Muscle layer of colon (tissue), 2 donors: ENCODE measurements around the gene CCDC154.

Source experiments
- H3K27ac ChIP-seq: one replicate; pipeline ENCODE4 v1.7.0; 2013; ENCODE audit warnings: low read depth, mild to moderate bottlenecking, low read length, moderate library complexity
- H3K27me3 ChIP-seq, 2 donors: one replicate each; pipeline ENCODE4 v1.7.0; 2013; ENCODE audit warnings: low read length in 2 of 2, mild to moderate bottlenecking in 2 of 2; ENCODE audit not compliant: insufficient read depth in 2 of 2, control insufficient read depth in 1 of 2
- H3K36me3 ChIP-seq: one replicate; pipeline ENCODE4 v1.7.0; 2013; ENCODE audit warnings: mild to moderate bottlenecking, low read length; ENCODE audit not compliant: insufficient read depth
- H3K4me1 ChIP-seq: one replicate; pipeline ENCODE4 v1.7.0; 2013; ENCODE audit warnings: mild to moderate bottlenecking, low read length; ENCODE audit not compliant: insufficient read depth
- H3K4me3 ChIP-seq, 2 donors: one replicate each; pipeline ENCODE4 v1.7.0; 2013; ENCODE audit warnings: low read length in 2 of 2, low read depth in 1 of 2, mild to moderate bottlenecking in 1 of 2, moderate library complexity in 1 of 2
- H3K9ac ChIP-seq: one replicate; pipeline ENCODE4 v1.7.0; 2013; ENCODE audit warnings: low read length
- H3K9me3 ChIP-seq: one replicate; pipeline ENCODE4 v1.7.0; 2013; ENCODE audit warnings: mild to moderate bottlenecking, low read length
- donor health status: abdominal sarcoma.
- donor health status: Adenocarcinoma of cecum.

Gene CCDC154

DNA sequence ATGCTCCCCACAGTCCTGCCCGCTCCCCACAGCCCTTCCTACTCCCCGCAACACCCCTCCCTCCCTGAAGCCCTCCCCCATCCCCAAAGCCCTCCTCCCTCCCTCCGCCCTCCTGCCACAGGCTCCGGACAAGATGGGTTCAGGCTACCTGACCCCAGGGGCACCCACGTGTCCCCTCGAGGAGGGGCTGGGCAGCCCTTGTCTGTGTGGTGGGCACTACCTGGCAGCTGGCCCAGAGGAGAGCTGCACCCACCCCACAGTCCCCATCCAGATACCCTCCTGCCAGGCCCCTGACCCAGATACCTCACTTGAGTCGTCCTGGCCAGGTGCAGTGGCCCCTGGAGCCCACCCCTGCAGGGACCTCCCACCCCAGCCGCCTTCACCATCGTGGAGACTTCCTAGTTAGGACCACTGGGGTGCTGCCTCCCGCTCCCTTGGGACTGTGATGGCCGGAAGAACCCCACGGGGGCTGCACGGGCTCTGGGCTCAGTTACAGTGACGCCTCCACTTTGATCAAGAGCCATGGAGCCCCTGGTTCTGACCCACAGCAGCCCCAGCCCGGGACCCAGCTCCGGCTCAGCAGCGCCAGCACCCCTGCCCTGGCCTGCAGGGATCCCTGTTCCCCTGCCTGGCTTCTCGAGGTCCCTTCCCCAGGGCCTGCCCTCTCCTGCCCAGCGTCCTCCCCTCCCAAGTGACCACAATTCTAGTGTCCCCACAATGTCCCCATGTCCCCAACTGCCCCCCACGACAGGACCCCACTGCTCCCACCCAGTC lies 12.7 kb downstream of the CCDC154 start:
- Histone ChIP-seq H3K4me3 (no peak overlapping the region), H3K27me3 (no peaks in the 10 kb centered on the region), H3K9me3 (no peaks in the 10 kb centered on the region), H3K27ac (no peak overlapping the region), H3K36me3 (no peaks in the 10 kb centered on the region), H3K4me1 (no peaks in the 10 kb centered on the region), H3K9ac (no peak overlapping the region)

DNA sequence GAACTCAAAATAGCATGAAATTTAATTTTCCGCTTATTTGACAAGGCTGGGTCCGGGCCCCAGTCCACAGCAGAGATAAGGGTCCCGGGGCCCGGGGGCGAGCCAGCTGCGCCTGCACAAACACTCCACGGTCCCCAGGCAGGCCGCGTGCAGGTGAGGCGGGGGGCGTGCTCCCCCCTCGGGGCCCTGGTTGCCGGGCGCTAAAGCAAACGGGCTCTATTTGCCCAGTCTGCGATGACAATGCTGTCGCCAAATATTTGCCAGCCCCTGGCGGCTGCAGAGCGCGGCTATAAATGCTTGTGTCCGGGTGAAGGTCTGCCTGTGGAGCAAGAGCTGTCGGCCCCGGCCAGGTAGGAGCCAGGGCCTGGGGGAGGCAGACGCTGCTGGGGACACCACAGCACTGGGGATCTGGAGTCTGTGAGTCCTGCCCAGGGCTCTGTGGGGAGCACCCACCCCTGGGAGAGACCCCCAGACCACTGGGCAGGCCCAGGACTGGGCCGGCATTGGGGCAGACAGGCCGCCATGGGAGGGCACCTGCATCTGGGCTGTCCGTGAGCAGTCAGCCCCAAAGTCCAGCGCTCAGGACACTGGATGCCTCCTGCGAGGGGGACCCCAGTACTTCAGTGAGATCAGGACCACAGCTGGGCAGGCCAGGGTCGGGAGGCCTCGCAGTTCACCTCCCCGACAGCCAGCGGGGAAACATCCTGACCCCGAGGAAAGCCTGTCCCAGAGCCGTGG lies 13.4 kb downstream of the CCDC154 start, which contains the start of gene PERCC1:
PERCC1 (plus strand) TSS at position 320 of the 738 bp plus-strand sequence. CDS start 1,516 bp downstream, outside the sequence.
- Histone ChIP-seq H3K36me3 (no peaks in the 10 kb centered on the region), H3K4me3 (no peak within 1 kb of the TSS), H3K27ac (no peak within 1 kb of the TSS), H3K27me3 (no peaks in the 10 kb centered on the region), H3K9ac (no peak within 1 kb of the TSS), H3K4me1 (no peaks in the 10 kb centered on the region), H3K9me3 (no peaks in the 10 kb centered on the region)

DNA sequence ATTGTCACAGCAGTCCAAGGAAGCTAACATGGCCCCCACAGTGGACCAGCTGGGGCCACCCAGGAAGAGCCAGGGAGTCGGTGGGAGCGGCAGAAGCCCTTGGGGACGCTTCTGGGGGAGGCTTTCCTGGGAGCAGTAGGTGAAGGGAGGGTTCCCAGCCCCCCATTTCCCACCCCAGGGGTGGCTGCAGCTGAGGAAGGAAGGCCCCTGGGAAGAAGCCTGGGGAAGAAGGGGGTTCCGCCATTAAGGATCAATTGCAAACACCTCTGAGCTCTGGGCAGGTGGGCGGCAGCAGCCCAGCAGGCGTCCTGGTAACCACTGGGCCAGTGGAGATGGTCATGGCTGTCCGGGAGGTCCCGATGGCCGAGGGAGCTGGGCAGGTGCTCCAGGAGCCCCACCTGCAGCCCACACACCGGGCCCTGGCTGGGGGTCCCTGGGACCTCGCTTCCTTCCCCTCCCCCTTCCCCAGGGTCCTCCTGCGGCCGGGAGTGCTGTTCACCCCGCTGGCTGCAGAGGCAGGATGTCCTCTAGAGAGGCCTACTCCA lies 14.1 kb downstream of the CCDC154 start:
- Histone ChIP-seq H3K4me1 (no peaks in the 10 kb centered on the region), H3K4me3 (no peak overlapping the region), H3K27ac (no peak overlapping the region), H3K36me3 (no peaks in the 10 kb centered on the region), H3K27me3 (no peaks in the 10 kb centered on the region), H3K9ac (no peak overlapping the region), H3K9me3 (no peaks in the 10 kb centered on the region)

DNA sequence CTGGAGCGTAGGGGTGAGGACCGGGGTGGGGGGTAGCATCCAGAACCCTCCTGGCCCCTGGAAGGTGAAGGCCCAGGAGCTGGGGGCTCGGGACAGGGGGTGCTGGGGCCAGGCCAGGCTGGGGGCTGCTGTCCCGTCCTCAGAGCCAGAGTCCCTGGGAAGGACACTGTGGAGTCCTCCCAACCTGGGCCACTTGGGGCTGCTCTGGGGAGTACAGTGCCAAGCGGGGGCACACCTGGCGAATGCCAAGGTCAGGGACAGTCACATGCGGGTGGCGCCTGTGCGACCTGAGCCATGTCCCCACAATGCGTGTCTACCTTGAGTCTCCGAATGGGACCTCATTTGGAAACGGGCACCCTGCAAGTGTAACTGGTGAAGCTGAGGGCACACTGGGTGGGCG lies 14.7 kb downstream of the CCDC154 start:
- no peaks in the 10 kb centered on the region for H3K9me3 ChIP-seq
- H3K9ac ChIP-seq = no peak overlapping the region
- no peaks in the 10 kb centered on the region for H3K27me3 ChIP-seq
- H3K36me3 ChIP-seq = no peaks in the 10 kb centered on the region
- no peak overlapping the region for H3K4me3 ChIP-seq
- H3K27ac ChIP-seq = no peak overlapping the region
- H3K4me1 ChIP-seq = no peaks in the 10 kb centered on the region

DNA sequence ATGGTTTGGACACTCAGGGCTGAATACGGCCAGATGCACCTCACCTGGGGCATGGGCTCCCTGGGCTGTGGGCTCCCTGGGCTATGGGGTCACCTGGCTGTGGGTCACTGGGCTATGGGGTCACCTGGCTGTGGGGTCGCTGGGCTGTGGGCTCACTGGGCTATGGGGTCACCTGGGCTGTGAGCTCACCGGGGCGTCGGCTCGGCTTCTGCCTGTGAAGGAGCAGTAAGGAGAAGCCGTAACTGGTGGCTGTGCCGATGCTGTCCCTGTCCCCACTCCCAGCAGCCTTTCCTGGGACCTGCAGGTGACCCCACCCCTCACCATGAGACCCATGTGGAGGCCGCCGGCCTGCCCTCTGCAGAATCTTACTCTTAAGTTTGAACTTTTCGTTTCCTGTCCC lies 15.3 kb downstream of the CCDC154 start:
- no peaks in the 10 kb centered on the region for H3K4me1 ChIP-seq
- no peaks in the 10 kb centered on the region for H3K9me3 ChIP-seq
- H3K27ac ChIP-seq = no peak overlapping the region
- H3K9ac ChIP-seq = no peak overlapping the region
- no peaks in the 10 kb centered on the region for H3K27me3 ChIP-seq
- H3K4me3 ChIP-seq = no peak overlapping the region
- H3K36me3 ChIP-seq = no peaks in the 10 kb centered on the region

DNA sequence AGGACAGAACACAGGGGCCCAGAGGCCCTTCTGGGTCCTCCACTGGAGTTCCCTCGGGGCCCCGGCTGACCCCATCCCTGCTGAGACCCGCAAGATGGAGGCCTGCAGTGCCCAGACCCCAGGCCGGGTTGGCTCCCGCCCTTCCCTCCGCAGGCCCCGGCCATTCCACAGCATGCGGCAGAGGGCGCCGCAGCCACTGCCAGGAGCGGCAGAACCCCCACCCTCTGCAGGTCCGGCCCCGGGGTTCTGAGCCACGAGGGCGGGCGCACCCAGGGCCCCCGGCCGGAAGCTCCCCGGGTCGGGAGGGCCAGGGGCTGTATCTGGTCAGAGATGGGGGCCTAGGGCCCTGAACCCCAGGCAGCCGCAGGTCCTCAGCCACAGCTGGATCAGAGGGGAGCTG lies 15.8 kb downstream of the CCDC154 start:
- no peaks in the 10 kb centered on the region for H3K27me3 ChIP-seq
- H3K4me1 ChIP-seq = no peaks in the 10 kb centered on the region
- H3K27ac ChIP-seq = no peak overlapping the region
- H3K9ac ChIP-seq = no peak overlapping the region
- H3K9me3 ChIP-seq = no peaks in the 10 kb centered on the region
- H3K4me3 ChIP-seq = peak overlapping the region in 1 of 2 donors; percentile 9
- no peaks in the 10 kb centered on the region for H3K36me3 ChIP-seq

DNA sequence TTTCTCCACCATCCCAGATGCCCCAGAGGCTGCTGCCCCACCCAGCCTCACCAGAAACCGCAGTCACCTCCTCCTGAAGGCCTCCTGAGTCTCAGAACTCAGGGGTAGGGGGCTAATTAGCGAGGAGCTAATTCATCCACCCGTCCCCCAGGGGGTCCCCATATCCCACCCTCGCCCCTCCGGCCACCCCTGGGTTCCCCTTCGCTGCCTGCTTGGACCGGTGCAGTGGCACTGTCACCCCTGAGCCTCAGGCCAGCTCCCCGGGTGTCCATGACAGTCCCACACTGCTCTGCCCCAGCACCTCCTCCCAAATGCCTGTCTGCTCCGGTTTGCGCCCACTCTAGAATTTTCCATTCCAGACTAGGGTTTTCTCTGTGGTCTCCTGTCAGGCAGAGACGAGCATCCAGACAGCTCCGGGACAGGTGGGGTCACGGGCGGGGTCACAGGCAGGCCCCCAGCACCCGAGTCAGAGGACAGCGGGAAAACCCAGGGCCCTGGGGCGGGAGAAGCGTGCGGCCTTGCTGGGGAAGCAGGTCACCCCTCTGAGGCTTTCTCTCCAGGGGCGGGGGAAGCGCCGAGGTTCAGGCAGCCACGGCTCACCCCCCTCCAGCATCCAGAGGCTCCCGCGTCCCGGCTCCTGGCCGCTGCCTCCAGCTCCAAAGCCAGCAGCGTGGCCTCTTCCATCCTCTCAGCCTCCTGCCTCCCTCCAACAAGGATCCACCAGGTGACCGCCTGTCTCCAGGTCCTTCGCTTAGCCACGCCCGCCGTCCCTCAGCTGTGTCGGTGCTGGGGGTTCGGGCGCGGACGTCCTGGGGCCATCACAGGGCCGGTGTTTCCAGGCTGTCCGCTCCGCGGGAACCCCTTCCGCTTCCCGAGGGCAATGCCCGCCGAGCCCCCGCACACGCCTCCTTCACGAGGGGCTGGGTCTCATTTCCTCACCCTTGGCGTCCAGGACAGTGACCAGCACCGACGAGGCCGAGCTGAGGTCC lies 16.6 kb downstream of the CCDC154 start:
- Histone ChIP-seq H3K4me3 (no peak overlapping the region), H3K27ac (no peak overlapping the region)

DNA sequence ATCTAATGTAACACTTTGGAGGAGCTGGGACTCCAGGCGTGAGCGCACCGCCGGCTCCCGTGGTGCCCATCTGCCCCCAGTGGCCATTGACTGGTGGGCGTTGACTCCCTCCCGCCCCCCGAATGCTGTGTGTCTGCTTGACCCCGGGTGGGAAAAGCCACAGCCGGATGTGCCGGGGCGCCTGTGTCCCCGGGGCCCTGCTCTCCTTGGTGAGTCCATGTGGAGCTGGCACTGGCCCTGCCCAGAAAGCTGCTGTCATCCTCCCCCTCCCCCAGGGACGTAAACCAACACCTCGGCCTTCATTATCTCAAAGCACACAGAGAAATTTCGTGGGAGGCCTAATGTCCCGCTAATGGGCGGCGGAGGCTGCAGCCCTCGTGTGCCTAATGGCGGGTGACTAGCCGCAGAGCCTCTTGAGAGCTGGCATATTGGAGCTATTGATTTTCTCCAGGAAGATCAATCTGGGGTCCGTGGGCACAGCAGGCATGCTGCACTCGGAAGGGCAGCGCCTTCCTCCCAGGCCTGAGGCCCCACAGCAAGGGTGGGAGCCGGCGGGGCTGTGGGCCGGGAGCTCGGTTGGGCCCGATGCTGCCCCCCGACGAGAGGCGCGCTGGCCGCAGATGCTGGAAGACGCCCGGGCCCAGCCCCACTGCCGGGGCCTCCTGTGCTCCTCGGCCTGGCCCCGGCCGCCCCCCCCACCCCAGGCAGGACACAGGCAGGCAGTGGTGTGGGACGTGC lies 17.5 kb downstream of the CCDC154 start:
- no peak overlapping the region for H3K9ac ChIP-seq
- H3K4me1 ChIP-seq = peaks cover 4% of the 10 kb centered on the region

More for the DNA sequence above, 16.6 kb downstream of the CCDC154 start:
- Histone ChIP-seq H3K4me1 (no peaks in the 10 kb centered on the region), H3K9me3 (no peaks in the 10 kb centered on the region), H3K9ac (no peak overlapping the region), H3K27me3 (no peaks in the 10 kb centered on the region), H3K36me3 (no peaks in the 10 kb centered on the region)

DNA sequence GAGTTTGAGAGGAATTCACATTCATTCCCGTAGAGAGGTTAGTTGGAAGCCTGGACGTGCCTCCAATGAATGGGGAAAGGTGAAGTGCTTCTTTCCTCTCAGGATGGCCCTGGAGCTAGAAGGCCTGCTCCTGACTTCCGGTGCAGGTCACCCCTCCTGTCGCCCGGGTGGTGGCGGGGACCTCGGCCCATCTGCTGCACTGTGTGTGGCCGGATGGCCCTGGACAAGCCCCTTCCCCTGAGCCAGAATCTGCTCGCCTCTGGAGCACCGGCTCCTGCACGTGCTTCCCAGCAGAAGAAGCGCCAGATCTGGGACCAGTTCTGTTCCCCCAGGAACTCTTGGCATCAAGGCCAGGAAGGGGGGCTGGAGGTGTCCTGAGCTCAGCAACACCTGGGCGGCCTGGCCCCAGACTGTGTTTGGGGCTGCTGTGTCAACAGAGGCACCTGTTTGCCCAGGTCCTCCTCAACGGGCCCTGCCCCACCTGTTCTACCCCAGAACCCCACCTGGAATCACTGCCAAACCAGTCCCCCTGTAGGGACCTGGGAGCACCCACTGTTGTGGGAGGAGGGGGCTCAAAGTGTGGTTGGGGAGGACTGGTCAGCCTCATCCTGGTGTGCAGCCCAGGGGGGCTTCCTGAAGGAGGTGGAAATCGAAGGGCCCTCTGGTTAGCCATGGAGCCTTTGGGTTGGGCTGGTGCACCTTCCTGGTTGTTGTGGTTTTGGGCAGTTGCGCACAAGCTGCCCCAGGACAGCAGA lies 18.6 kb downstream of the CCDC154 start:
- no peaks in the 10 kb centered on the region for H3K36me3 ChIP-seq
- H3K4me1 ChIP-seq = peaks cover 6% of the 10 kb centered on the region
- H3K9ac ChIP-seq = no peak overlapping the region
- H3K9me3 ChIP-seq = no peaks in the 10 kb centered on the region
- H3K4me3 ChIP-seq = no peak overlapping the region
- H3K27me3 ChIP-seq = no peaks in the 10 kb centered on the region
- H3K27ac ChIP-seq = no peak overlapping the region

More for the DNA sequence above, 17.5 kb downstream of the CCDC154 start:
- Histone ChIP-seq H3K27me3 (no peaks in the 10 kb centered on the region), H3K27ac (no peak overlapping the region), H3K9me3 (no peaks in the 10 kb centered on the region), H3K36me3 (no peaks in the 10 kb centered on the region), H3K4me3 (no peak overlapping the region)

DNA sequence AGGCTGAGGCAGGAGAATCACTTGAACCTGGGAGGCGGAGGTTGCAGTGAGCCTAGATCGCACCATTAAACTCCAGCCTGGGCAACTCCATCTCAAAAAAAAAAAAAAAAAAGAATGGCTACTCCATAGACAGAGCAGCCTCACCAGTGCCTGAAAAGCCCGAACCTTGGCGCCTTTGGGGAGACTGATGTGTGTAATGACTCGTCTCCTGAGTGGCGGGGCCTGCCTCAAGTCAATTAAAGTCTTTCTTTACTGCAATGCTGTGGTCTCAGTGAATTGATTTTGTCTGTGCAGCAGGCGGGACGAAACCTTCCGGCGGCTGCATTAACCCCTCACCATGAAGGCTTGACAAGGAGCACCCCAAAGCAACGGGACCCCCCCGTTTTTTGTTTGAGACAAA lies 20.3 kb downstream of the CCDC154 start:
- H3K9ac ChIP-seq = no peak overlapping the region
- H3K27me3 ChIP-seq = no peaks in the 10 kb centered on the region

More for the DNA sequence above, 20.3 kb downstream of the CCDC154 start:
- no peaks in the 10 kb centered on the region for H3K9me3 ChIP-seq
- peaks cover 13% of the 10 kb centered on the region for H3K4me1 ChIP-seq
- H3K36me3 ChIP-seq = no peaks in the 10 kb centered on the region
- H3K27ac ChIP-seq = no peak overlapping the region
- H3K4me3 ChIP-seq = no peak overlapping the region
